OCI-LY3 (cell line): ENCODE measurements around the gene PLGRKT.

Experiments used
- H2AFZ ChIP-seq: fragments of 200-600, 300-600 bp; shearing (Covaris generic); 2 replicates; pipeline ENCODE4 v1.6.0; 2014; ENCODE audit warnings: antibody characterized with exemption, low read depth, low read length
- H3K27ac ChIP-seq: fragments of 200-600, 300-600 bp; sonication (generic); 2 replicates; pipeline ENCODE4 v1.5.1; 2014; ENCODE audit warnings: mild to moderate bottlenecking, low read length, moderate library complexity, mixed read lengths
- H3K27me3 ChIP-seq: fragments of 200-600, 300-600 bp; sonication (generic); 2 replicates; pipeline ENCODE4 v1.6.1; 2014; ENCODE audit warnings: low read depth, low read length, mixed read lengths
- H3K36me3 ChIP-seq: fragments of 200-600, 300-600 bp; sonication (generic); replicated peaks from 2 replicates; pipeline ENCODE3; 2014; ENCODE audit warnings: low read depth, low read length, mixed read lengths
- H3K4me1 ChIP-seq: fragments of 300-600, 200-600 bp; sonication (generic); 2 replicates; pipeline ENCODE4 v1.6.1; 2014; ENCODE audit warnings: low read length, mixed read lengths
- H3K4me2 ChIP-seq: fragments of 200-600, 300-600 bp; sonication (generic); 2 replicates; pipeline ENCODE4 v1.6.1; 2014; ENCODE audit warnings: low read length, mixed read lengths
- H3K4me3 ChIP-seq: fragments of 300-600, 200-600 bp; sonication (generic); 2 replicates; pipeline ENCODE4 v1.5.1; 2014; ENCODE audit warnings: antibody characterized with exemption, mild to moderate bottlenecking, low read length, moderate library complexity
- H3K79me2 ChIP-seq: fragments of 300-600, 200-600 bp; shearing (Covaris generic); 2 replicates; pipeline ENCODE4 v1.6.1; 2014; ENCODE audit warnings: mild to moderate bottlenecking, low read length, mixed read lengths
- H3K9ac ChIP-seq: fragments of 300-600, 200-600 bp; shearing (Covaris generic); 2 replicates; pipeline ENCODE4 v1.6.0; 2014; ENCODE audit warnings: mild to moderate bottlenecking, low read length, moderate library complexity
- H3K9me3 ChIP-seq: fragments of 200-600, 300-600 bp; shearing (Covaris generic); 2 replicates; pipeline ENCODE4 v1.6.1; 2014; ENCODE audit warnings: low read length, mixed read lengths; ENCODE audit not compliant: insufficient read depth
- H4K20me1 ChIP-seq: fragments of 200-600, 300-600 bp; sonication (generic); 2 replicates; pipeline ENCODE4 v1.6.1; 2016; ENCODE audit warnings: low read length, mixed read lengths; ENCODE audit not compliant: insufficient read depth
- CTCF ChIP-seq: fragments of 200-600, 300-600 bp; sonication (generic); IDR thresholded peaks from 2 replicates; pipeline ENCODE4 v1.5.1; 2014; ENCODE audit warnings: antibody characterized with exemption, low read length, low read depth
- EZH2phosphoT487 ChIP-seq: fragments of 200-600 bp; shearing (Covaris generic); IDR thresholded peaks from 2 replicates; pipeline ENCODE4 v1.6.1; 2018; ENCODE audit warnings: antibody characterized with exemption, mixed run types, low read depth

The PLGRKT gene

GRCh38 chr9:5393497-5393896, 44.2 kb downstream of the PLGRKT start:
- Histone ChIP-seq H3K27ac (no peak overlapping the region), H3K27me3 (no peaks in the 10 kb centered on the region), H3K4me2 (no peak overlapping the region), H2AFZ (no peak overlapping the region), H3K36me3 (no peaks in the 10 kb centered on the region), H3K4me1 (peaks cover 6% of the 10 kb centered on the region; the same call in 1 of the 2 replicates), H4K20me1 (no peaks in the 10 kb centered on the region), H3K79me2 (no peaks in the 10 kb centered on the region), H3K9me3 (no peaks in the 10 kb centered on the region), H3K4me3 (no peak overlapping the region), H3K9ac (no peak overlapping the region)
- TF ChIP-seq EZH2phosphoT487 (no peak), CTCF (no peak)

- no peaks in the 10 kb centered on the region for H3K27me3 ChIP-seq
- H2AFZ ChIP-seq, result no peak overlapping the region
- H3K4me2 ChIP-seq, result no peak overlapping the region
- H3K27ac ChIP-seq, result no peak overlapping the region
- H3K9ac ChIP-seq, result no peak overlapping the region
- TF ChIP-seq EZH2phosphoT487, result no peak
- no peak for TF ChIP-seq CTCF
- H3K79me2 ChIP-seq, result no peaks in the 10 kb centered on the region
- H3K9me3 ChIP-seq, result no peaks in the 10 kb centered on the region
- H3K36me3 ChIP-seq, result no peaks in the 10 kb centered on the region
- no peak overlapping the region for H3K4me3 ChIP-seq
- no peaks in the 10 kb centered on the region for H4K20me1 ChIP-seq
- H3K4me1 ChIP-seq, result peaks cover 6% of the 10 kb centered on the region; the same call in 1 of the 2 replicates
These were observed 45.4 kb downstream of the PLGRKT start for GRCh38 chr9:5392285-5392684.

GRCh38 chr9:5389109-5389732, 48.5 kb downstream of the PLGRKT start:
- Histone ChIP-seq H3K4me2 (no peak overlapping the region), H3K9ac (no peak overlapping the region), H3K79me2 (no peaks in the 10 kb centered on the region), H3K4me3 (no peak overlapping the region), H3K27me3 (no peaks in the 10 kb centered on the region), H3K36me3 (no peaks in the 10 kb centered on the region), H3K4me1 (peaks cover 6% of the 10 kb centered on the region; the same call in 1 of the 2 replicates), H4K20me1 (no peaks in the 10 kb centered on the region), H3K27ac (no peak overlapping the region), H3K9me3 (no peaks in the 10 kb centered on the region), H2AFZ (no peak overlapping the region)
- TF ChIP-seq CTCF (no peak), EZH2phosphoT487 (no peak)

GRCh38 chr9:5388026-5388819, 49.5 kb downstream of the PLGRKT start:
- Histone ChIP-seq H3K79me2 (no peaks in the 10 kb centered on the region), H3K27me3 (no peaks in the 10 kb centered on the region), H3K9me3 (no peaks in the 10 kb centered on the region), H4K20me1 (no peaks in the 10 kb centered on the region), H3K4me2 (no peak overlapping the region), H3K4me3 (no peak overlapping the region), H3K4me1 (peaks cover 6% of the 10 kb centered on the region; the same call in 1 of the 2 replicates), H2AFZ (no peak overlapping the region), H3K9ac (no peak overlapping the region), H3K27ac (no peak overlapping the region), H3K36me3 (no peaks in the 10 kb centered on the region)
- TF ChIP-seq EZH2phosphoT487 (no peak), CTCF (no peak)
